ENCODE results near the gene PNMT. TPM values are rescaled to one million over a fixed set of nuclear protein-coding genes. Genes with fewer than 3 reads are reported as not detected.
A peak's percentile ranks its signal among the peaks of the same experiment; 100 is the strongest.

PNMT gene
- polyA plus RNA-seq, 3 donors = not detected

GRCh38 chr17:39658760-39659159, 9.5 kb upstream of the PNMT start:
- H3K4me1 Mint-ChIP-seq = peaks cover 18% of the 10 kb centered on the region

GRCh38 chr17:39659279-39660010, 8.8 kb upstream of the PNMT start:
- intact Hi-C loops (cut with micrococcal nuclease) = no loop called here
- peak overlapping the region; percentile 19 for H3K4me2 ChIP-seq (replicated peaks; ENCODE audit: extremely low read depth, low read length, poor library complexity, severe bottlenecking)
- no peaks in the 10 kb centered on the region for H3K79me2 ChIP-seq (ENCODE audit: insufficient read depth, low read length)
- H3K9me3 ChIP-seq (replicated peaks in 1 of 2; ENCODE audit: control insufficient read depth in 1 of 2, insufficient read depth in 1 of 2, low read length in 2 of 2) = no peaks in the 10 kb centered on the region
- H2AFZ ChIP-seq (ENCODE audit: insufficient read depth, low read depth, low read length, poor library complexity, severe bottlenecking) = no peak overlapping the region
- peaks cover 15% of the 10 kb centered on the region for H3K4me1 Mint-ChIP-seq
- no peak overlapping the region for H3K4me3 ChIP-seq (replicated peaks in 1 of 3; ENCODE audit: low read depth in 2 of 3, low read length in 3 of 3)
- H3K9ac ChIP-seq (ENCODE audit: insufficient read depth, low read length, poor library complexity, severe bottlenecking) = peak overlapping the region; percentile 40
- H3K27me3 ChIP-seq (ENCODE audit: control insufficient read depth in 2 of 2, insufficient read depth in 2 of 2, low read length in 2 of 2) = no peaks in the 10 kb centered on the region
- peak overlapping the region in 5 of 7 donors; percentile 19 to 80 (median 69) for H3K27ac Mint-ChIP-seq
- peaks cover 16 to 17% of the 10 kb centered on the region in 2 donors for H3K4me1 ChIP-seq (ENCODE audit: control insufficient read depth in 1 of 2, insufficient read depth in 2 of 2, low read length in 2 of 2)
- peaks cover 41% of the 10 kb centered on the region for H4K20me1 ChIP-seq (ENCODE audit: insufficient read depth, low read length)
- H3K27me3 Mint-ChIP-seq (ENCODE audit: low read depth in 3 of 3) = peaks cover 4 to 8% (median 4%) of the 10 kb centered on the region in 3 donors
- peak overlapping the region; percentile 45 to 70 for H3K4me3 Mint-ChIP-seq
- peaks cover 56 to 78% of the 10 kb centered on the region in 2 donors for H3K36me3 Mint-ChIP-seq
- H3K9me3 Mint-ChIP-seq = no peaks in the 10 kb centered on the region
- WGBS (ENCODE audit: insufficient coverage) = 0% methylated on average over 4 of the region's 15 CpGs
- TF ChIP-seq CTCF (IDR thresholded peaks at IDR 0.05) = no peak
- H3K36me3 ChIP-seq (replicated peaks in 1 of 2; ENCODE audit: control insufficient read depth in 1 of 2, insufficient read depth in 2 of 2, low read length in 2 of 2) = peaks cover 58 to 71% of the 10 kb centered on the region in 2 donors
- peak overlapping the region; percentile 52 to 68 for H3K27ac ChIP-seq (ENCODE audit: low read depth in 1 of 2, low read length in 2 of 2)
- peak in 2 of 3 donors; percentile 33 to 54 for DNase-seq

More at GRCh38 chr17:39658760-39659159, 9.5 kb upstream of the PNMT start:
- H3K4me3 Mint-ChIP-seq = no peak overlapping the region
- H3K9me3 Mint-ChIP-seq = no peaks in the 10 kb centered on the region
- WGBS (ENCODE audit: insufficient coverage) = no CpG with 5 or more reads among the region's 3 CpGs
- no peak overlapping the region for H3K4me3 ChIP-seq (replicated peaks in 1 of 3; ENCODE audit: low read depth in 2 of 3, low read length in 3 of 3)
- intact Hi-C loops (cut with micrococcal nuclease) = no loop called here
- peaks cover 48% of the 10 kb centered on the region for H4K20me1 ChIP-seq (ENCODE audit: insufficient read depth, low read length)
- peaks cover 56 to 79% of the 10 kb centered on the region in 2 donors for H3K36me3 Mint-ChIP-seq
- peaks cover 1 to 2% (median 2%) of the 10 kb centered on the region in 3 donors for H3K27me3 Mint-ChIP-seq (ENCODE audit: low read depth in 3 of 3)
- no peak overlapping the region for H2AFZ ChIP-seq (ENCODE audit: insufficient read depth, low read depth, low read length, poor library complexity, severe bottlenecking)
- peaks cover 4% of the 10 kb centered on the region for H3K79me2 ChIP-seq (ENCODE audit: insufficient read depth, low read length)
- H3K9me3 ChIP-seq (replicated peaks in 1 of 2; ENCODE audit: control insufficient read depth in 1 of 2, insufficient read depth in 1 of 2, low read length in 2 of 2) = no peaks in the 10 kb centered on the region
- H3K4me1 ChIP-seq (ENCODE audit: control insufficient read depth in 1 of 2, insufficient read depth in 2 of 2, low read length in 2 of 2) = peaks cover 16 to 17% of the 10 kb centered on the region in 2 donors
- peak overlapping the region in 2 of 7 donors; percentile 45 to 69 for H3K27ac Mint-ChIP-seq
- H3K36me3 ChIP-seq (replicated peaks in 1 of 2; ENCODE audit: control insufficient read depth in 1 of 2, insufficient read depth in 2 of 2, low read length in 2 of 2) = peaks cover 60 to 78% of the 10 kb centered on the region in 2 donors
- peak overlapping the region; percentile 52 to 68 for H3K27ac ChIP-seq (ENCODE audit: low read depth in 1 of 2, low read length in 2 of 2)
- peak overlapping the region; percentile 40 for H3K9ac ChIP-seq (ENCODE audit: insufficient read depth, low read length, poor library complexity, severe bottlenecking)
- no peak overlapping the region for H3K4me2 ChIP-seq (replicated peaks; ENCODE audit: extremely low read depth, low read length, poor library complexity, severe bottlenecking)
- DNase-seq = no peak
- no peaks in the 10 kb centered on the region for H3K27me3 ChIP-seq (ENCODE audit: control insufficient read depth in 2 of 2, insufficient read depth in 2 of 2, low read length in 2 of 2)
- TF ChIP-seq CTCF (IDR thresholded peaks at IDR 0.05) = no peak

All from CD14-positive monocyte (primary cell).